HepG2 (cell line): Measurements from ENCODE around the gene PPP1R18. TPM values are rescaled to one million over a fixed set of nuclear protein-coding genes. Genes with fewer than 3 reads are reported as not detected.

ENCODE experiments used
- CHD2 ChIP-seq: IDR thresholded peaks from 2 replicates; pipeline ENCODE4 v1.6.1; 2011; ENCODE audit warnings: low read depth, low read length, improper control_type of control experiment
- CSRNP1 ChIP-seq: sonication (generic); formaldehyde crosslinking; IDR thresholded peaks from 2 replicates; pipeline ENCODE4 v1.8.1; 2023; ENCODE audit warnings: mild to moderate bottlenecking, missing genetic modification reagents
- EZH2 ChIP-seq: conservative IDR thresholded peaks from 2 replicates; pipeline ENCODE4 v1.6.1; 2012; ENCODE audit warnings: mild to moderate bottlenecking, low read depth, low read length, moderate library complexity
- MLX ChIP-seq: IDR thresholded peaks from 2 replicates; pipeline ENCODE4 v1.6.1; 2016
- TBX2 ChIP-seq: sonication (generic); formaldehyde crosslinking; IDR thresholded peaks from 2 replicates; pipeline ENCODE4 v1.5.0; 2020; ENCODE audit warnings: missing genetic modification reagents, mild to moderate bottlenecking, borderline replicate concordance
- TFE3 ChIP-seq: IDR thresholded peaks from 2 replicates; pipeline ENCODE4 v1.6.1; 2016
- YEATS2 ChIP-seq: sonication (generic); formaldehyde crosslinking; IDR thresholded peaks from 2 replicates; pipeline ENCODE4 v1.4.0; 2020; ENCODE audit warnings: missing genetic modification reagents, borderline replicate concordance
- ZFP62 ChIP-seq: sonication (generic); formaldehyde crosslinking; IDR thresholded peaks from 2 replicates; pipeline ENCODE4 v1.4.0; 2020; ENCODE audit warnings: missing genetic modification reagents
- ZFP91 ChIP-seq: sonication (generic); formaldehyde crosslinking; IDR thresholded peaks from 2 replicates; pipeline ENCODE4 v1.9.0; 2022; ENCODE audit warnings: missing genetic modification reagents, mild to moderate bottlenecking, borderline replicate concordance
- ZNF318 ChIP-seq: sonication (generic); formaldehyde crosslinking; IDR thresholded peaks from 2 replicates; pipeline ENCODE4 v1.4.0; 2020; ENCODE audit warnings: mild to moderate bottlenecking, missing genetic modification reagents
- ZNF749 ChIP-seq: sonication (generic); formaldehyde crosslinking; IDR thresholded peaks from 2 replicates; pipeline ENCODE4 v1.8.0; 2022; ENCODE audit warnings: mild to moderate bottlenecking, missing genetic modification reagents, moderate library complexity, borderline replicate concordance
- polyA plus RNA-seq, 8 experiments: library from polyadenylated mRNA; depleted of rRNA in 3 of 8; stranded (reverse) in 7 of 8; unstranded in 1 of 8; fragments of >200 nt; fragmentation: Illumina TruSeq in 4 of 8; extraction: Trizol in 4 of 8; gene quantifications; 2 replicates each; pipeline versions ENCODE4 v1.2.1 to v1.2.3, GENCODE V29; 2011 to 2016; ENCODE audit warnings: low read depth in 4 of 8, missing spikeins in 1 of 8, mixed read lengths in 1 of 8; ENCODE audit not compliant: insufficient read depth in 1 of 8
- total RNA-seq, 5 experiments: library from RNA; depleted of rRNA; stranded (reverse); fragments of >200 nt; fragmentation: Illumina TruSeq; extraction: Trizol; gene quantifications; 2 replicates each; pipeline ENCODE4 v1.2.3, GENCODE V29; 2016; ENCODE audit warnings: low read depth in 1 of 5

Gene PPP1R18
- total and polyA plus RNA-seq, 2 of the 13 experiments (the other 11 are each of a cell fraction or from before 2014, with no cell fraction given) = 4.9 to 9.2 TPM

GRCh38 chr6:30719791-30720737 is 33.6 kb upstream of the PPP1R18 start, which contains the start of gene TUBB (continued):
- TF ChIP-seq TFE3 (peak; percentile 24), ZFP91 (CRISPR knock-in tag) (peak; percentile 77; the same call in 1 of the 2 replicates), CHD2 (peak; percentile 34; the same call in 1 of the 2 replicates), ZFP62 (no peak), ZNF749 (CRISPR knock-in tag) (peak; percentile 86; the same call in 1 of the 2 replicates), YEATS2 (CRISPR knock-in tag) (peak; percentile 84), ZNF318 (CRISPR knock-in tag) (no peak), EZH2 (no peak), CSRNP1 (CRISPR knock-in tag) (peak; percentile 74; the same call in 1 of the 2 replicates), MLX (CRISPR knock-in tag) (no peak; the same call in 1 of the 2 replicates), TBX2 (CRISPR knock-in tag) (peak; percentile 74; the same call in 1 of the 2 replicates)
